Measurements from ENCODE around the gene KSR2. TPM values are rescaled to one million over a fixed set of nuclear protein-coding genes. Genes with fewer than 3 reads are reported as not detected.

KSR2 gene
- total RNA-seq, 1 donor from 2014 or later: 0.30 TPM

GRCh38 chr12:117710121-117710520 is 258.7 kb downstream of the KSR2 start:
- no peaks in the 10 kb centered on the region for H3K9me3 ChIP-seq (ENCODE audit: low read depth)

GRCh38 chr12:117707861-117708260 is 260.9 kb downstream of the KSR2 start:
- Histone ChIP-seq H4K20me1 (ENCODE audit: low read depth) (no peaks in the 10 kb centered on the region), H2AFZ (replicated peaks) (no peak overlapping the region), H3K27ac (no peak overlapping the region), H3K9me3 (ENCODE audit: low read depth) (no peaks in the 10 kb centered on the region), H3K27me3 (no peaks in the 10 kb centered on the region), H3K9ac (no peak overlapping the region), H3K4me3 (no peak overlapping the region), H3K4me1 (no peaks in the 10 kb centered on the region), H3K4me2 (no peak overlapping the region), H3K79me2 (ENCODE audit: low read depth) (no peaks in the 10 kb centered on the region), H3F3A (ENCODE audit: low read depth) (no peaks in the 10 kb centered on the region), H3K36me3 (no peaks in the 10 kb centered on the region)
- no peak overlapping the region for H3K4me3 Mint-ChIP-seq
- H3K9me3 Mint-ChIP-seq: no peaks in the 10 kb centered on the region
- DNase-seq (ENCODE audit: low spot score): no peak
- H3K27me3 Mint-ChIP-seq (ENCODE audit: insufficient read depth, low read depth): peaks cover 2% of the 10 kb centered on the region
- TF ChIP-seq CTCF (IDR thresholded peaks at IDR 0.05) (no peak), EZH2phosphoT487 (IDR thresholded peaks at IDR 0.05) (no peak), EZH2 (IDR thresholded peaks at IDR 0.05) (no peak)
- H3K27ac Mint-ChIP-seq: no peak overlapping the region
- no peaks in the 10 kb centered on the region for H3K4me1 Mint-ChIP-seq
- H3K36me3 Mint-ChIP-seq: no peaks in the 10 kb centered on the region

More at GRCh38 chr12:117710121-117710520, 258.7 kb downstream of the KSR2 start:
- H2AFZ ChIP-seq (replicated peaks): no peak overlapping the region
- Mint-ChIP-seq H3K27me3 (ENCODE audit: insufficient read depth, low read depth) (peaks cover 2% of the 10 kb centered on the region), H3K4me1 (no peaks in the 10 kb centered on the region), H3K9me3 (no peaks in the 10 kb centered on the region), H3K36me3 (no peaks in the 10 kb centered on the region), H3K27ac (peak overlapping the region; percentile 35), H3K4me3 (no peak overlapping the region)
- DNase-seq (ENCODE audit: low spot score): no peak
- H3K4me2 ChIP-seq: no peak overlapping the region
- H3K79me2 ChIP-seq (ENCODE audit: low read depth): no peaks in the 10 kb centered on the region
- no peaks in the 10 kb centered on the region for H3K36me3 ChIP-seq
- TF ChIP-seq EZH2 (IDR thresholded peaks at IDR 0.05) (no peak), EZH2phosphoT487 (IDR thresholded peaks at IDR 0.05) (no peak), CTCF (IDR thresholded peaks at IDR 0.05) (no peak)
- no peak overlapping the region for H3K9ac ChIP-seq
- no peaks in the 10 kb centered on the region for H3F3A ChIP-seq (ENCODE audit: low read depth)
- H4K20me1 ChIP-seq (ENCODE audit: low read depth): no peaks in the 10 kb centered on the region
- no peak overlapping the region for H3K4me3 ChIP-seq
- H3K4me1 ChIP-seq: no peaks in the 10 kb centered on the region
- no peaks in the 10 kb centered on the region for H3K27me3 ChIP-seq
- no peak overlapping the region for H3K27ac ChIP-seq

GRCh38 chr12:117703584-117703983 is 265.2 kb downstream of the KSR2 start:
- H3K4me3 ChIP-seq: no peak overlapping the region
- TF ChIP-seq EZH2phosphoT487 (IDR thresholded peaks at IDR 0.05) (no peak), CTCF (IDR thresholded peaks at IDR 0.05) (no peak), EZH2 (IDR thresholded peaks at IDR 0.05) (no peak)
- no peak for DNase-seq (ENCODE audit: low spot score)
- no peaks in the 10 kb centered on the region for H3K9me3 ChIP-seq (ENCODE audit: low read depth)
- no peaks in the 10 kb centered on the region for H3K27me3 ChIP-seq
- Mint-ChIP-seq H3K27me3 (ENCODE audit: insufficient read depth, low read depth) (peaks cover 3% of the 10 kb centered on the region), H3K36me3 (no peaks in the 10 kb centered on the region), H3K27ac (no peak overlapping the region), H3K9me3 (no peaks in the 10 kb centered on the region), H3K4me1 (no peaks in the 10 kb centered on the region), H3K4me3 (no peak overlapping the region)
- no peak overlapping the region for H2AFZ ChIP-seq (replicated peaks)
- no peaks in the 10 kb centered on the region for H3K4me1 ChIP-seq
- no peak overlapping the region for H3K4me2 ChIP-seq
- H4K20me1 ChIP-seq (ENCODE audit: low read depth): no peaks in the 10 kb centered on the region
- no peaks in the 10 kb centered on the region for H3K36me3 ChIP-seq
- no peak overlapping the region for H3K9ac ChIP-seq
- no peak overlapping the region for H3K27ac ChIP-seq
- no peaks in the 10 kb centered on the region for H3F3A ChIP-seq (ENCODE audit: low read depth)
- no peaks in the 10 kb centered on the region for H3K79me2 ChIP-seq (ENCODE audit: low read depth)
